Gastroesophageal sphincter (tissue), 3 donors: Measurements from ENCODE around the gene MLN.

Experiments used
- CTCF ChIP-seq, 4 experiments: fragments of 200-600 bp in 2 of 4; fragments of 450-650 bp in 2 of 4; sonication (generic) in 1 of 4; IDR thresholded peaks; one replicate each; pipeline ENCODE4 v1.5.1; 2017 to 2019; ENCODE audit warnings: antibody characterized with exemption in 4 of 4, mild to moderate bottlenecking in 2 of 4, moderate library complexity in 2 of 4
- EP300 ChIP-seq: sonication (generic); formaldehyde crosslinking; IDR thresholded peaks from one replicate; pipeline ENCODE4 v1.6.1; 2017; ENCODE audit warnings: antibody characterized with exemption, mild to moderate bottlenecking
- POLR2A ChIP-seq, 2 donors: fragments of 450-650 bp; IDR thresholded peaks; one replicate each; pipeline ENCODE4 v1.6.1; 2017; ENCODE audit warnings: antibody characterized with exemption in 2 of 2, mild to moderate bottlenecking in 2 of 2, moderate library complexity in 1 of 2

GRCh38 chr6:33841070-33841469 is 37.3 kb upstream of the MLN start:
- no peak for TF ChIP-seq EP300
- no peak for TF ChIP-seq CTCF (IDR thresholded peaks at IDR 0.05)
- no peak for TF ChIP-seq POLR2A (IDR thresholded peaks at IDR 0.05)
